NCI-H2227 (cell line): ENCODE results near the gene CHST3.
A peak's percentile ranks its signal among the peaks of the same experiment; 100 is the strongest.
"Not testable (repeated sequence)": the region's sequence is repeated elsewhere in the genome, so short reads cannot be mapped to it uniquely, and the experiment has no call there.

ENCODE experiments used
- DNase-seq: peaks from one replicate; lab custom pipeline; 2025; ENCODE audit not compliant: unreplicated experiment; lab: John Stamatoyannopoulos, UW

CHST3 gene

DNA sequence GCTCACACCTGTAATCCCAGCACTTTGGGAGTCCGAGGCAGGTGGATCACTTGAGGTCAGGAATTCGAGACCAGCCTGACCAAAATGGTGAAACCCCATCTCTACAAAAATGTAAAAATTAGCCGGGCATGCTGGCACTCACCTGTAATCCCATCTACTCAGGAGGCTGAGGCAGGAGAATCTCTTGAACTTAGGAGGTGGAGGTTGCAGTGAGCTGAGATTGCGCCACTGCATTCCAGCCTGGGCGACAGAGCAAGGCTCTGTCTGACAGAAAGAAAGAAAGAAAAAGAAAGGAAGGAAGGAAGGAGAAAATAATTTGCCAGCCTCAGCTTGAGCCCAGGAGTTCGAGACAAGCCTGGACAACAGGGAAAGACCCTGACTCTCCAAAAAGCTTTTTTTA is 24.7 kb downstream of the CHST3 start:
- DNase-seq: not testable (repeated sequence)

DNA sequence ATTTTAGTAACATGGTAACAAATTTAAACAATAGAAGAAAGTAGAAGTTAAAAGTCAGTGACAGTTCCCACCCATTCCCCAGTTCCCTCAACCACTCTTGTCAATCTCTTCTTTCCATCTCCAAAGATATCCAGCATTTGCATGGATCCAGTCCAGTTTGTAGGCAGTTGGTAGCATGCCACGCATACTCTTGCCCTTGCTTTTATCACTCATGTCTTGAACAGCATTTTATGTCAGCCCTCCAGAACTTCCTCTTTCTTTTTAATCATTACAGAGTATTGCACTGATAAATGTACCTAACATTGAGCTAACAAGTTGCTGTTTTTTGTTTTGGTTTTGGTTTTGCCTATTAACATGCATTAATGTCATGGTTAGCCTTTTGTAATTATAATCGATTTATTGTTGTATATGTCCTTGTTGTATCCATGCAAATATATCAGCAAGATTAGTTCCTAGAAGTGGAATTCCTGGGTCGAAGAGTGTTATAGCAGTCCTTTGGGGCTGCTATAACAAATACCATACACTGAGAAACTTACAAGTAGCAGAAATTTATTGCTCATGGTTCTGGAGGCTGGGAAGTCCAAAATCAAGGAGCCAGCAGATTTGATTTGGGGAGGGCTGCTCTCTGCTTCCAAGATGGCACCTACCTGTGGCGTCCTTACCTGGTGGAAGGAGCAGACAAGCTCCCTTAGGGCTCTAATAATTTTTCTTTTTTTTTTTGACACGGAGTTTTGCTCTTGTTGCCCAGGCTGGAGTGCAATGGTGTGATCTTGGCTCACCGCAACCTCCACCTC is 25.7 kb downstream of the CHST3 start:
- no peak for DNase-seq

DNA sequence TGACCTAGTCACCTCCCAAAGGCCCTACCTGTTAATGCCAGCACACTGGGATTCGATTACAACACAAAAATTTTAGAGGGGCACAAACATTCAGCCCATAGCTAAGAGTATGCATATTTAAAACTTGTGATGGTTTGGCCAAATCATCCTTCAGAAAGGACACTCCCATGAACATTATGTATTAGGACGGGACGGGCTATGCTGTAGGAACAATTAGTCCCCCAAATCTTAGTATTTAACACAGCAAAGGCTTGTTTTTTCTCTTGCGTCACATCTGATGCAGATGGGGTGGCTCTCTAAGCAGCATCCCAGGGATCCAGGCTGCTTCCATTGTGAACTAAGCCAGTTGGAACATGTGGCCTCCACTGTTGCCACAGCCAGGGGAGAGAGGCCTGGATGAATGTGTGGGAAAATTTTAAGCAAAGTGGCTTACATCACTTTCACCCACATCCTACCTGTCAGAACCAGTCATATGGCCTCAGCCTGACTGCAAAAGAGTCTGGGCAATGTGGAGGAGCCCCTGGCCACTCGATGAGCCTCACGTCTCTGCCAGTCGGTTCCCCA is 26.6 kb downstream of the CHST3 start:
- no peak for DNase-seq

DNA sequence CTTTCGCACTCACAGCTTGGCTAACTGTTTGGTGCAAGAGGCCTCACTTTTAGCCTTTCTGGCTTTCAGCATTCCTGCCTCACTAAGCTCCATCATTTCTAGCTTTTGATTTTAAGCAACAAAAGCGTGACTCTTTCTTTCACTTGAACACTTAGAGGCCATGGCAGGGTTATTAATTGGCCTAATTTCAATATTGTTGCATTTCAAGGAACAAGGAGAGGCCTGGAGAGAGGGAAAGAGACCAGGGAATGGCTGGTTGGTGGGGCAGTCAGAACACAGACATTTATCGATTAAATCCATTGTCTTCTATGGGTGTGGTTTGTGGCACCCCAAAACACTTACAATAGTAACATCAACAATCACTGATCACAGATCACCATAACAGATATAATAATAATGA is 31.3 kb downstream of the CHST3 start:
- no peak for DNase-seq

DNA sequence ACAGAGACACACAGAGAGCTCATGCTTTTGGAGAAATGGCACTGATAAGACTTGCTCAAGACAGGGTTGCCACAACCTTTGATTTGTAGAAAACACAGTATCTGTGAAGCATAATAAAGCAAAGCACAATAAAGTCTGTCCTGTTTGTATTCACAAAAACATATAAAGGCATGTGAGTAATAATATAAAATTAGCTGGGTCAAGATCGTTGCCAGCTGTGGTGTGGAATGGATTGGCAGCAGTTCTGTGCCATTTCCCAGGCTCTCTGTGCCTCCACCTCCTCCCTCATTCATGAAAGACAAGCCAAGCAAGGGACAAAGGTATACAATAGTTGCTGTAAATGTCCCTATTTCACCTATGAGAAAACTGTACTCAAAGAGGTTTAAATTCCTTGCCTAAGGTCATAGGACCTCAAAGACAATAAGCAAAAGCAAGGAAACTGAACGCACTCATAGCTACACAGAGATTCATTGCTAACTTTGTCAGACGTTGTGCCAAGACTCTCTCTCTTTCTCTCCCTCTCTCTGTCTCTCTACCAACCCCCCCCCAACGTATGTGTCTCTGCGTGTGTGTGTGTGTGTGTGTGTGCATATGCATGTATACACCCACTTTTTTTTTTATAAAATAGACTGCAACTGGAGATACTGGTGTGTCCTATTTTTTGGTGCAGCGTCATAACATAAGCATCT is 31.8 kb downstream of the CHST3 start:
- no peak for DNase-seq

DNA sequence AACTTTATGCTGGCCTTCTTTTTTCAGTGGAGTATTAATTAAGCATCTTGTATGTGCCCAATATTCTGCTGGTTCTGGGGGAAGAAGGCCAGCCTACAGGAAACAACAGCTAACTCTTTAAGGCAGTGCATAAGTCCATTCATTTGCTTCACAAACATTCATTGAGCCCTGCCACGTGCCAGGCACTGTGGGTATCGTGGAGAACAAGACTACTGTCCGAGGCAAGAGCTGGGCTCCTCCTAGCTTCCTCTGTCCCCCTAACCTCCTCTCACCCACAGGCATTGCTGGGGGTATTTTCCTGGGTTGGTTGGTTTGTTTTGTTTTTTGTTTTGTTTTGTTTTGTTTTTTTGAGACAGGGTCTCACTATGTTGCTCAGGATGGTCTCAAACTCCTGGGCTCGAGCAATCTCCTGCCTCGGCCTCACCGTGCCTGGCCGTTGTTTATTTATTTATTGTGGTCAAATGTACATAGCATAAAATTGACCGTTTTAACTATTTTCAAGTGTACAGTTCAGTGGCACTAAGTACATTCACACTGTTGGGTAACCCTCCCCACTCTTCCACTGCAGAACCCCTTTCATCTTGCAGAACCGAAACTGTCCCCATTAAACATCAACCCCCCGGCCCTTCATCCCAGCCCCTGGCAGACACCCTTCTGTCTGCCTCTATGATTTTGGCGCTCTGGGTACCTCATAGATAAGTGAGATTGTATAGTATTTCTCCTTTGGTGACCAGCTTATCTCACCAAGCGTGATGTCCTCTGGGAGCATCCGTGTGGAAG is 32.6 kb downstream of the CHST3 start:
- DNase-seq: no peak

DNA sequence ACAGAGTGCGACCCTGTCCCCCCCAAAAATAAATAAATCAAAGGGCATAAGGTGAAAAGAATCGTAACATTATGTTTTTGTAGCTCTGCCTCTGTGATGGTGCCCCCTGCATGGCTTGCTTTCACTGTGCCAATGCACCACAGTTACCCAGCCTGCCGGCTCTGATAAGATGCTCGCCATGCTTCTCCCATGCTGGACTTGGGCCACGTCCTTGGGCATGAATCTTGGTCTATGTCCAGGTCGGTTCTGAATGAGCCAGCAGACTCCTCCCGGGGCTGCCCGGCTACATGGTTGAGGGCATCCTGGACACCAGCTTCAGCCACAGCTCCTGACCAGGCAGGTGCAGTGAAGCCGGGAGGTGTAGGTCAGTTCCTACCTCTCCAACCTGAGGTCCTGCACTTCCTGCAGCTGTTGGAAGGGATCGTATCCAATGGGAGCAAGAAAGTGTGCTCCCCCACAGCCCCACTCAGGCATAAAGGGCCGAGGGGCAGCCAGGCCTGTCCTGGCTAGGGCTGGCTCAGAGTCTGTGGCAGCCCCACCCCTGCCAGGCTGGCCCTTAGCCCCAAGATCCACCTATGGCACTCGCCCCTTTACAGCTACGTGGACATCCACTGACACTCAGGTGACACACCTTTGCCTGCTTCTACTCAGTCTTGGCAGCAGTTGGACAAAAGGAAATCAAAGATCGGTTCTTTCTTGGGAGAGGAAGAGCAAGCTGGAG is 34.1 kb downstream of the CHST3 start:
- no peak for DNase-seq

DNA sequence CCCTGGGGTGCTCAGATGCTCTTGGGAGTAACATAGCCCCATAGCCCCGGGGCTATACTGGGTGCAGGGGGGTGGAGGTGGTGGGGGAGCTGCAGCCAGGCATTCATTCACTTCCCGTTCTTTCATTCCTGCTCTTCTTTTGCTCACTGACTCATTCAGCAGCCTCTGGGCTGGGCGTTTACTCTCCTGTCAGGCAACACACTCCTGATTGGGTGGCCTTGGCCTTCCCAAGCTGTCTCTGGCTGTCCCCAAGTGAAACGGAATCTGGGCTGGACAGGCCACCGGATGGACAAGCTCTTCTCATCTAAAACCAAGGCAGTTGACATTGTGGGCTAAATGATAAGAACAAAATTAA is 34.6 kb downstream of the CHST3 start:
- no peak for DNase-seq

DNA sequence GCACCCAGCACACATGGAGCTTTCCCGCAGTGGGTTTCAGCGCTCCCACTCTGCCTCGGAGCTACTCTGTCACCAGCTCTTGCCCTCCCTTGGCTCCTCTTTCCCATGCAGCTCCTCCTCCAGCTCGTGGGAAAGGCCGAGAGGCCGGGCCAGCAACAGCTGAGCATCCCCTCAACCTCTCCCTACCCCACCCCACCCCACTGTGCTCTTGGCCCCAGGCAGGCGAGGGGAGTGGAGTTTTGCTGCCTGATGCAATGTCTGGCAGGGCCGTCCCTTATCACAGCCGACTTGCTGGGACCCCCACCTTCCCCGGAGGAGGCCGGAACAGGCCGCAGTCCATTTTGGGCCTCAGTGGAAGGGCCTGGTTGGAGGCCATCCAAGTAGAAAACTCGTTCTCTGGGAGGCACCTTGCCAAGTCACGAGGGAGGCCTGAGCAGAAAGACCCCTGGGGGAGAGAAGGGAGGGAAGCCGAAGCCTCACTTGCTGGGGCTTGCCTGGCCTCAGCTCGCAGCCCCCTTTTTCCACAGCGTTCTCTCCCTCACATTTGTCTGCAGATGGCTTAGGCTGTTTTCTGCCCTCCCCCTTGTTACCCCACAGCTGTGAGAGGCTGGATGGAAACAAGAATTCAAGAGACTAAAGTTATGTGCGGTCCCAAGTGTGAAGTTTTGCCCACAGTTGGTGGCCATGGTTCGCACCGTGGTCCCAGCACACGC is 35.3 kb downstream of the CHST3 start:
- DNase-seq: peak; percentile 4

DNA sequence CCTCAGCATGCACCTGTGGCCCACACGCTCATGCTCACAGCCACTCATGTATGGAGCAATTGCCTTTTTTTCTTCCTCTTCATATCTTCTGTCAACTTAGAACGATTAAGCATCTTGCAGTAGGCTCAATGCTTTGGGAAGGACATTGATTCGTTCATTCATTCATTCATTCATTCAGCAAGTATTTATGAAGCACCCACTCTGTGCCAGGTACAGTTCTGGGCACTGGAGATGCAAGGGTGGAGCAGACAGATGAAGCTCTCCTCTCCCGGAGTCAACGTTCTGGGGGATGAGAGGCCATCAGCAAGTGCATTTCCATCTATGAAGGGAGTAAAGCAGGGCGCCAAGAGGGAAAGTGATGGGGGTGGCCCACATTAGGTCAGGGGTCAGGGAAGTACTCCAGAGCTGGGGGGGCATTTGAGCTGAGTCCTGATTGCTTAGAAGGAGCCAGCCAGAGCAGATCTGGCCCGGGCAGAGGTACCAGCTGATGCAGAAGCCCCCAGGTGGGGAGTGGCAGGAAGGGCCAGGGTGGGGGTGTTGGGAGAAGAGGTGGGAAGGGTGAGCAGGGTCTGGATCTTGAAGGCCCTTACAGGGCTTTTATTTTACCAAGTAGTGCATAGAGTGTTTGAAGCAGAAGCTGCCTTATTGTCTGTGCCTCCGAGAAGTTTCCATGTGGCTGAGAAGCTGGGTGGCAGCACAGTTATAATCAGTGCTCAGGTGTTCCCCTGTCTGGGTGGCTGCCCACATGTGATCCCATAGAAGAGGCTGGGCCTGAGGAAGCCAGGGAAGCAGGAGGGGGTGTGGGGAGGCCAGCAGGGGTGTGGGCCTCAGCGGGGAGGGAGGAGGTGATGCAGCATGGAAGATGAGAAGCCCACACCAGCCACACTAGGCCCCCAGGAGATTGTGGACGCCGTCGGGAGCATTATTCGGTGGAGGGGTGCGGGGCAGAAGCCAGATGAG is 36.2 kb downstream of the CHST3 start:
- DNase-seq: no peak

DNA sequence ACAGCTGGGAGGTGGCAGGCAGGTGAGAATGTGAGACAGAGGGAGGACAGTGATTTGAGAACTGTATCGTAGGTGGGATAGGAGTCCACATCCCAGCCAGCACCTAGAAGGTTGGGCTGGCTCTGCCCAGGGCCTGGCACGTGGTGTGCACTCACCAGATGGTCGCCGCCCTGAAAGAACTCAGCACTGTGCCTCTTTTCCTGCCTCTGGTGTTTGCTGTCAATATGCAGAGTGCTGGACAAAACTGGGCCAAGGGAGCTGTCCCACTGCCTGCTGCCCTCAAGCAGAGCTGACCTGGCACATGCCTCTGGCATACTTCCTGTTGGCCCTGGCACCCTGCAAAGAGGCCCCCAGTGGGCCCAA is 36.8 kb downstream of the CHST3 start:
- no peak for DNase-seq

DNA sequence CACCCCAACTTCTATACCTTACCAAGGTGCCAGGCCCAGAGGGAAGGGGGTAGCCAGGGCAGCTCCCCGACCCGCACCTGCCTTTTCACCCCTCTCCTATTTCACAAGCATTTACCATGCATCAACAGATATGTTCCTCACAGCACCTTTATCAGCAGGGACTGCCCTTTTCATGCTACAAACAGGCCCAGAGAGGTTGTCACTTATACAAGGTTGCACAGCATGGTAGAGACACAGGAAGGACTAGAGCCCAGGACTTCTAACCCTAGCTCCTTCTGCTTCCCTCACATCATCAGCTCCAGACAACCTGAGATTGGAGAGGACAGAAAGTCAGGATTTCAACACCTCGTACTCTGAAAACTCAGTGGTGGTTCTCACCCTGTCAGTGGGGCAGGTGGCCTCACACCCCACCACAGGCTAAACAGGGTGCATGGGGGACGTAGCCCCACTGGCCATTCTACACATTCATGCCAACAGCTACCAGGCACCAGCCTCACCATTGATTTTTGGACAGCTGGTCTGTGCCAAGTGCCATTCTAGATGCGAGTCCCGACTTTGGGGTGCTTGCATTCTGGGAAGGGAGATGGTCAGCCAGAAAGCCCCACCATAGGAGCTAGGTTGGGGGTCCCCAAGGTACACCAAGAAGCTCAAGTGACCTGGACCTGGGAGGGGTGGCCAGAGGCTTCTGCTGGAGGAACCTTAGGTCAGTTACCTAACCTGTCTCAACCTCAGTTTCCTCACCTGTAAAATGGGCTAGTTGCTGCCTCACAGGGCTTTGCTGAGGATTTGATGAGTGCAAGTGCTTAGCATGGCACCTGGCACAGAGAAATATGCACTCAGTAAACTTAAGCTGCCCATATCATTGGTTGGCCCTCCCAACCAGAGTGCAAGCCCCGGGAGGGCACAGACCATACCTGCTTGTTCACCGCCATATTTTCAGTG is 38.4 kb downstream of the CHST3 start:
- DNase-seq: no peak

DNA sequence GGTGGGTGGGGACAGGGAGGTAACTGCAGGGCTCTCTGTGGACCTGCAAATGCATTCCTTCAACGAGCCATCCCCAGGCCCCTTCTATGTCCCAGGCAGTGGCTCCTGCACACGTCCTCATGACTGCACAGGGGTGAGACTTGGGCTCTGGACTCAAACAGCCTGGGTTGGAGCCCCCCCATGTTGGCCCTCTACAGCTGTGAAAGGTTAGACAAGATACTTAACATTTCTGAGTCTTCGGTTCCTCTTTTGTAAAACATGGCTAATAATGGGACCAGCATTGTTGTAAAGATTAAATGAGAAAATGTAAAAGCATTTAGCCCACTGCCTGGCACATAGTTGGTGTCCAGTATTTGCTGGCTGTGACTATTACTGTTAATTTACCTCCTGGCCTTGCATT is 41.8 kb downstream of the CHST3 start:
- DNase-seq: no peak

DNA sequence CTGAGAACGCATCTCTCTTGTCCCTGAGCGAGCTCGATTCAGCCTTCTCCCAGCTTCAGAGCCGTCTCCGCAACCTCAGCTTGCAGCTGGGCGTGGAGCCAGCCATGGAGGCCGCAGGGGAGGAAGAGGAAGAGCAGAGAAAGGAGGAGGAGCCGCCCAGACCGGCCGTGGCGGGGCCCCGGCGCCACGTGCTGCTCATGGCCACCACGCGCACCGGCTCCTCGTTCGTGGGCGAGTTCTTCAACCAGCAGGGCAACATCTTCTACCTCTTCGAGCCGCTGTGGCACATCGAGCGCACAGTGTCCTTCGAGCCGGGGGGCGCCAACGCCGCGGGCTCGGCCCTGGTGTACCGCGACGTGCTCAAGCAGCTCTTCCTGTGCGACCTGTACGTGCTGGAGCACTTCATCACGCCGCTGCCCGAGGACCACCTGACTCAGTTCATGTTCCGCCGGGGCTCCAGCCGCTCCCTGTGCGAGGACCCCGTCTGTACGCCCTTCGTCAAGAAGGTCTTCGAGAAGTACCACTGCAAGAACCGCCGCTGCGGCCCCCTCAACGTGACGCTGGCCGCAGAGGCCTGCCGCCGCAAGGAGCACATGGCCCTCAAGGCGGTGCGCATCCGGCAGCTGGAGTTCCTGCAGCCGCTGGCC is 43.2 kb downstream of the CHST3 start:
- DNase-seq: no peak

DNA sequence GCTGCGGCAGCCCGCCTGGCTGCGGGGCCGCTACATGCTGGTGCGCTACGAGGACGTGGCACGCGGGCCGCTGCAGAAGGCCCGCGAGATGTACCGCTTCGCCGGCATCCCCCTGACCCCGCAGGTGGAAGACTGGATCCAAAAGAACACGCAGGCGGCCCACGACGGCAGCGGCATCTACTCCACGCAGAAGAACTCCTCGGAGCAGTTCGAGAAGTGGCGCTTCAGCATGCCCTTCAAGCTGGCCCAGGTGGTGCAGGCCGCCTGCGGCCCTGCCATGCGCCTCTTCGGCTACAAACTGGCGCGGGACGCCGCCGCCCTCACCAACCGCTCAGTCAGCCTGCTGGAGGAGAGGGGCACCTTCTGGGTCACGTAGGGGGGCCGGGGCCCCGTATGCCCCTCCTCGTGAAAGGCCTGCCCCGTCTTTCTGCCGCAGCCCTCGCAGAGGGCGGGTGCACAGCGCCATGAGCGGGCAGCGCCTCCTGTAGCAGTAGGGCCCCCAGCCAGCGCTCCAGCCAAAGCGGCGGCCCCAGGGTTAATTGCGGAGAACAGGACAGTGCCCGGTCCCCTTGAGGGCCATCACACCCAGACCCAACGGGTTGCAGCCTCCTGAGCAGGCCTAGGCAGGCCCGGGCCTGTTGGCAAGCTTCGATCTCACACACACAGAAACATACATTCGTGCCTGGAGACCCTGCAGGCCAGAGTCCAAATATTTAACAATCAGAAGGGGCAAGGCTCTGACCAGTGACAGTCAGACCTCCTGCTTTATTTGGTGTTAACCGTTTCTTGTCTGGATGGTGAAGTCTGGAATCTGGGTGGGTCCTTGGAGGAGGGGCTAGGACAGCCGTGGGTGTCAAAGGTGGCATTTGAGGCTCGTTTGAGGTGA is 44.1 kb downstream of the CHST3 start:
- no peak for DNase-seq

DNA sequence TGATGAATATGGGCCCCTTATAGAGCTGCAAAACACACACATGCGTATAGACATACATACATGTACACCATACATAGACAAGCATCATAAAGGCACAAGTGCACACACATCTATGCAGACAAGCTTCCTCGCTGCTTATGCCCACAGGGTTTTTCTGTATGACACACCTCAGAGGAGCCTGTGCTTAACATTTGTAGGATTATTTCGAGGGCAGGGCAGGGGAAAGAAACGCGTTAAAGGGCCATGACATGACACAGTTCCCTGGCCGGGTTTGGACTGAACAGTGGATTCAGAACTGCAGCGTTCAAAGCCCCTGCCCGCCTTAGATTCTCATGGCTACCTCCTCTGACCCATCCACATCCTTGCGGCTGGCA is 44.8 kb downstream of the CHST3 start:
- no peak for DNase-seq
